ENCODE results near the gene THADA.
"Not testable (repeated sequence)": the region's sequence is repeated elsewhere in the genome, so short reads cannot be mapped to it uniquely, and the experiment has no call there.

- not testable (repeated sequence) for TF ChIP-seq ZNF37A (tag by site-specific recombination; IDR thresholded peaks at IDR 0.05); ZNF248 (tag by site-specific recombination; IDR thresholded peaks at IDR 0.05); ZNF302 (tag by site-specific recombination; IDR thresholded peaks at IDR 0.05; ENCODE audit: low read depth); ZNF449 (tag by site-specific recombination; IDR thresholded peaks at IDR 0.05)
These were observed 209.2 kb downstream of the THADA start for GRCh38 chr2:43386679-43387078.

All from HEK293 (cell line).